OCI-LY7 (cell line): ENCODE data around the gene MT1A. TPM values are rescaled to one million over a fixed set of nuclear protein-coding genes. Genes with fewer than 3 reads are reported as not detected.

ENCODE experiments used
- BruUV-seq: library from RNA; stranded (reverse); fragments of 400-500 nt; replicated peaks from 2 replicates; lab custom pipeline; 2021; lab: Mats Ljungman, UMichigan
- CTCF ChIA-PET: fragments of 300-600 bp; sonication (Branson Sonifier 250); formaldehyde crosslinking; loops from one replicate; lab custom pipeline; 2022; ENCODE audit warnings: antibody characterized with exemption; ENCODE audit not compliant: unreplicated experiment; lab: Charles Lee
- POLR2A ChIA-PET: fragments of 300-600 bp; sonication (Branson Sonifier 250); formaldehyde crosslinking; loops from one replicate; lab custom pipeline; 2022; ENCODE audit warnings: antibody characterized with exemption; lab: Charles Lee
- DNase-seq: peaks from one replicate; pipeline ENCODE4 v3.0.0-alpha.2; 2015; ENCODE audit warnings: low spot score
- H2AFZ ChIP-seq: fragments of 200-600 bp; sonication (generic), shearing (Covaris generic); 2 replicates; pipeline ENCODE4 v1.6.1; 2014; ENCODE audit warnings: mild to moderate bottlenecking, antibody characterized with exemption, low read length, moderate library complexity
- H3K27ac ChIP-seq: fragments of 200-600 bp; sonication (generic); 2 replicates; pipeline ENCODE4 v1.5.1; 2014; ENCODE audit warnings: mixed run types, low read depth, mild to moderate bottlenecking, moderate library complexity, low read length, inconsistent platforms; ENCODE audit not compliant: poor library complexity, severe bottlenecking
- H3K36me3 ChIP-seq: fragments of 200-600 bp; sonication (generic); 2 replicates; pipeline ENCODE4 v1.6.1; 2014; ENCODE audit warnings: mild to moderate bottlenecking, antibody characterized with exemption, low read length, moderate library complexity, mixed read lengths; ENCODE audit not compliant: insufficient read depth
- H3K4me1 ChIP-seq: fragments of 200-600 bp; sonication (generic); 2 replicates; pipeline ENCODE4 v1.5.1; 2014; ENCODE audit warnings: mild to moderate bottlenecking, low read length; ENCODE audit not compliant: insufficient read depth, poor library complexity, severe bottlenecking
- H3K4me2 ChIP-seq: fragments of 200-600 bp; sonication (generic); 2 replicates; pipeline ENCODE4 v1.6.1; 2014; ENCODE audit warnings: mild to moderate bottlenecking, low read length
- H3K4me3 ChIP-seq: fragments of 200-600 bp; sonication (generic); 2 replicates; pipeline ENCODE4 v1.5.1; 2014; ENCODE audit warnings: mild to moderate bottlenecking, low read depth, low read length; ENCODE audit not compliant: poor library complexity, severe bottlenecking
- H3K79me2 ChIP-seq: fragments of 200-600 bp; sonication (generic); 2 replicates; pipeline ENCODE4 v1.6.1; 2016; ENCODE audit warnings: low read depth, mild to moderate bottlenecking, low read length, moderate library complexity, mixed read lengths; ENCODE audit not compliant: insufficient read depth
- H3K9me2 ChIP-seq: fragments of 200-600 bp; sonication (generic); 2 replicates; pipeline ENCODE4 v1.6.1; 2016; ENCODE audit warnings: mild to moderate bottlenecking, low read length, mixed read lengths; ENCODE audit not compliant: insufficient read depth
- H3K9me3 ChIP-seq: fragments of 200-600 bp; sonication (generic); 2 replicates; pipeline ENCODE4 v1.6.1; 2014; ENCODE audit warnings: mild to moderate bottlenecking, mixed run types, low read length, mixed read lengths
- H4K20me1 ChIP-seq: fragments of 200-600 bp; sonication (generic); 2 replicates; pipeline ENCODE4 v1.6.1; 2014; ENCODE audit warnings: mild to moderate bottlenecking, antibody characterized with exemption, low read length, moderate library complexity, mixed read lengths; ENCODE audit not compliant: insufficient read depth
- CTCF ChIP-seq: fragments of 200-600 bp; sonication (generic); conservative IDR thresholded peaks from 2 replicates; pipeline ENCODE4 v1.5.1; 2014; ENCODE audit warnings: mild to moderate bottlenecking, antibody characterized with exemption, low read length, moderate library complexity, mixed read lengths
- EZH2phosphoT487 ChIP-seq: fragments of 200-600 bp; sonication (generic); IDR thresholded peaks from 2 replicates; pipeline ENCODE4 v1.6.1; 2018; ENCODE audit warnings: low read depth, borderline replicate concordance, mild to moderate bottlenecking, mixed run types, antibody characterized with exemption, low read length, moderate library complexity, mixed read lengths
- intact Hi-C: fragments of 100-400 bp; cut with micrococcal nuclease; formaldehyde crosslinking; loops from one replicate; pipeline ENCODE4 v1.10.0; 2022; ENCODE audit not compliant: unreplicated experiment
- total RNA-seq, 2 experiments: library from RNA; depleted of rRNA in 1 of 2; stranded (reverse); fragments of >200 nt in 1 of 2; shearing (Covaris generic) in 1 of 2; gene quantifications; 2 replicates each; pipeline ENCODE4 v1.2.3, GENCODE V29; 2014 to 2022

MT1A gene
- total RNA-seq, 2 experiments from 2014 or later, result not detected

DNA sequence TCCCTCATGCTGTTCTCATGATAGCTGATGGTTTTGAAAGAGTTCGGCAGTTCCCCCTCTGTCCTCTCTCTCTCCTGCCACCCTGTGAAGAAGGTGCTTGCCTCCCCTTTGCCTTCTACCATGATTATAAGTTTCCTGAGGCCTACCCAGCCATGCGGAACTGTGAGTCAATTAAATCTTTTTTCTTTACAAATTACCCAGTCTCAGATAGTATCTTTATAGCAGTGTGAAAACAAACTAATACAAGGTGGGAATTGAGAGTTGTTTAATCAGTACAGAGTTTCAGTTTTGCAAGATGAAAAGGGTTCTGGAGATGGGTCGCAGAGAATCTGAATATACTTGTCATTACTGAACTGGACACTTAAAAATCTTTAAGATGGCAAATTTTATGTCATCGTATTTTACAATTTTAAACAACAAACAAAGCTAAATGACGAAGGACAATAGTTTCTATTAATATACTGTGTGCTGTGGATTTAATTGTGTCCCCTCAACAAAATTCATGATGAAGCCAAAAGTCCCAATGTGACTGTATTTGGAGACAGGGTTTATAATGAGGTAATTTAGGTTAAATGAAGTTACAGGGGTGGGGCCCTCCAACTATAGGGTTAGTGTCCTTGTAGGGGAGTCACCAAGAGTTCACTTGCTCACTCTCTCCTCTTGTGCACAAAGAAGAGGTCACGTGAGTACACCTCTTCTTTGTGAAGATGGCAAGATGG lies 44.7 kb upstream of the MT1A start:
- intact Hi-C loops, result no loop called here
- ChIA-PET POLR2A (no interaction called here), CTCF (no interaction called here)

DNA sequence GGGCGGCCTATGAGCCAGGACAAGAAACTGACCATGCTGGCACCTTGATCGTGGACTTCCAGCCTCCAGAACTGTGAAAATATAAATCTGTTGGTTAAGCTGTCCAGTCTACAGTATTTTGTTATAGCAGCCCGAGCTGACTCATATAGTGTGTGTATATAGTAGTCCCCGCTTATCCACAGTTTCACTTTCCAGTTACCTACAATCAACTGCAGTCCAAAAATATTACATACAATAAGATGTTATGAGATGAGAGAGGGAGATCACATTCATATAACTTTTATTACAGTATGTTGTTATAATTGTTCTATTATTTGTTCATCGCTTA lies 44.2 kb upstream of the MT1A start:
- CTCF ChIA-PET, result no interaction called here
- no peak overlapping the region for H3K4me2 ChIP-seq
- no peaks in the 10 kb centered on the region for H3K79me2 ChIP-seq
- no TSS peak for BruUV-seq
- H3K27ac ChIP-seq, result no peak overlapping the region
- POLR2A ChIA-PET, result no interaction called here
- no peak overlapping the region for H2AFZ ChIP-seq
- no peaks in the 10 kb centered on the region for H3K9me2 ChIP-seq
- no peaks in the 10 kb centered on the region for H3K36me3 ChIP-seq
- H4K20me1 ChIP-seq, result no peaks in the 10 kb centered on the region
- H3K4me1 ChIP-seq, result peaks cover 19% of the 10 kb centered on the region
- no peak for TF ChIP-seq EZH2phosphoT487
- TF ChIP-seq CTCF, result no peak
- intact Hi-C loops, result no loop called here
- 0 out of 2 replicates have a peak, but pooled peaks cover 7% of the 10 kb centered on the region for H3K9me3 ChIP-seq
- no peak overlapping the region for H3K4me3 ChIP-seq
- no peak for DNase-seq

More for the DNA sequence above, 44.7 kb upstream of the MT1A start:
- no peaks in the 10 kb centered on the region for H3K9me2 ChIP-seq
- no peak overlapping the region for H3K4me3 ChIP-seq
- TF ChIP-seq CTCF (no peak), EZH2phosphoT487 (no peak)
- H3K79me2 ChIP-seq, result no peaks in the 10 kb centered on the region
- H3K36me3 ChIP-seq, result no peaks in the 10 kb centered on the region
- H3K9me3 ChIP-seq, result 0 out of 2 replicates have a peak, but pooled peaks cover 7% of the 10 kb centered on the region
- H3K4me1 ChIP-seq, result peaks cover 19% of the 10 kb centered on the region
- H3K27ac ChIP-seq, result no peak overlapping the region
- no peak overlapping the region for H3K4me2 ChIP-seq
- no peak overlapping the region for H2AFZ ChIP-seq
- DNase-seq, result no peak
- no peaks in the 10 kb centered on the region for H4K20me1 ChIP-seq
- no TSS peak for BruUV-seq

- POLR2A ChIA-PET, result interaction anchor here (0.7 kb wide), 1 partner anchor 9 kb away, joined by 4 read pairs; no protein-coding TSS in a partner anchor
- no peak for TF ChIP-seq EZH2phosphoT487
- TF ChIP-seq CTCF, result peak; percentile 82
- Histone ChIP-seq H3K9me2 (no peaks in the 10 kb centered on the region), H4K20me1 (no peaks in the 10 kb centered on the region), H3K9me3 (0 out of 2 replicates have a peak, but pooled peaks cover 7% of the 10 kb centered on the region), H3K4me3 (no peak overlapping the region), H3K4me2 (no peak overlapping the region), H3K79me2 (no peaks in the 10 kb centered on the region), H3K4me1 (peaks cover 11% of the 10 kb centered on the region), H3K36me3 (no peaks in the 10 kb centered on the region), H3K27ac (no peak overlapping the region), H2AFZ (no peak overlapping the region)
- BruUV-seq, result no TSS peak
- intact Hi-C loops, result loop anchor here (1.0 kb wide), 2 partner anchors 23 to 86 kb away; no protein-coding TSS in a partner anchor
- DNase-seq, result peak; percentile 58
- CTCF ChIA-PET, result interaction anchor here (1.1 to 1.4 kb wide), 2 partner anchors 101 to 218 kb away, joined by 3 to 5 read pairs; no protein-coding TSS in a partner anchor
Measured at GRCh38 chr16:56600398-56600999, 38.0 kb upstream of the MT1A start.
